Endothelial cell of umbilical vein (primary cell): ENCODE results near the gene KRTAP5-2.
"Not testable (repeated sequence)": the region's sequence is repeated elsewhere in the genome, so short reads cannot be mapped to it uniquely, and the experiment has no call there.

Experiments used
- POLR2A ChIP-seq: IDR thresholded peaks from 2 replicates; pipeline ENCODE4 v1.6.1; 2012; ENCODE audit warnings: low read depth, mild to moderate bottlenecking, control low read depth, low read length
- POLR2AphosphoS5 ChIP-seq: IDR thresholded peaks from 2 replicates; pipeline ENCODE4 v1.6.1; 2012; ENCODE audit warnings: low read depth, mild to moderate bottlenecking, control low read depth, low read length, moderate library complexity; ENCODE audit not compliant: insufficient read depth
- TF ChIP-seq, protein P1 (sequence below), 2 donors: IDR thresholded peaks; 1 replicate in 1 of 2; 2 replicates in 1 of 2; pipeline ENCODE4 v1.5.1; 2011; ENCODE audit warnings: low read length in 2 of 2, mild to moderate bottlenecking in 2 of 2, moderate library complexity in 2 of 2, control low read depth in 1 of 2, inconsistent platforms in 1 of 2, low read depth in 1 of 2; ENCODE audit not compliant: insufficient read depth in 1 of 2; ENCODE audit errors: extremely low read depth in 1 of 2

- TF ChIP-seq, protein P1, sequence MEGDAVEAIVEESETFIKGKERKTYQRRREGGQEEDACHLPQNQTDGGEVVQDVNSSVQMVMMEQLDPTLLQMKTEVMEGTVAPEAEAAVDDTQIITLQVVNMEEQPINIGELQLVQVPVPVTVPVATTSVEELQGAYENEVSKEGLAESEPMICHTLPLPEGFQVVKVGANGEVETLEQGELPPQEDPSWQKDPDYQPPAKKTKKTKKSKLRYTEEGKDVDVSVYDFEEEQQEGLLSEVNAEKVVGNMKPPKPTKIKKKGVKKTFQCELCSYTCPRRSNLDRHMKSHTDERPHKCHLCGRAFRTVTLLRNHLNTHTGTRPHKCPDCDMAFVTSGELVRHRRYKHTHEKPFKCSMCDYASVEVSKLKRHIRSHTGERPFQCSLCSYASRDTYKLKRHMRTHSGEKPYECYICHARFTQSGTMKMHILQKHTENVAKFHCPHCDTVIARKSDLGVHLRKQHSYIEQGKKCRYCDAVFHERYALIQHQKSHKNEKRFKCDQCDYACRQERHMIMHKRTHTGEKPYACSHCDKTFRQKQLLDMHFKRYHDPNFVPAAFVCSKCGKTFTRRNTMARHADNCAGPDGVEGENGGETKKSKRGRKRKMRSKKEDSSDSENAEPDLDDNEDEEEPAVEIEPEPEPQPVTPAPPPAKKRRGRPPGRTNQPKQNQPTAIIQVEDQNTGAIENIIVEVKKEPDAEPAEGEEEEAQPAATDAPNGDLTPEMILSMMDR (IDR thresholded peaks at IDR 0.05; ENCODE audit: extremely low read depth in 1 of 2, insufficient read depth in 1 of 2, low read depth in 1 of 2, low read length in 2 of 2) = not testable (repeated sequence)
- not testable (repeated sequence) for TF ChIP-seq POLR2A, POLR2AphosphoS5
Measured at GRCh38 chr11:1589191-1589963, 8.7 kb downstream of the KRTAP5-2 start.
